Activated T-cell treated with anti-CD3 and anti-CD28 coated beads for 4 hours (primary cell): ENCODE data around the gene TRMT112.
A peak's percentile ranks its signal among the peaks of the same experiment; 100 is the strongest.

Source experiments
- DNase-seq: peaks from one replicate; pipeline ENCODE4 v3.0.0-alpha.2; 2020

TRMT112 gene

GRCh38 chr11:64306563-64306875 is 10.8 kb downstream of the TRMT112 start:
- no peak for DNase-seq

- peak; percentile 62 for DNase-seq
Observed at GRCh38 chr11:64305691-64306562, 11.4 kb downstream of the TRMT112 start.

GRCh38 chr11:64305075-64305690 is 12.2 kb downstream of the TRMT112 start, which contains the start of gene ESRRA:
Gene ESRRA (plus strand): TSS chr11:64305524. CDS start chr11:64307180, 1,656 bp downstream.
- peak; percentile 100 for DNase-seq

GRCh38 chr11:64304316-64305072 is 12.9 kb downstream of the TRMT112 start:
- peak; percentile 94 for DNase-seq

- DNase-seq, result no peak
Observed at GRCh38 chr11:64304032-64304315, 13.4 kb downstream of the TRMT112 start.

GRCh38 chr11:64303109-64304031 is 14.0 kb downstream of the TRMT112 start:
- DNase-seq, result no peak

GRCh38 chr11:64299847-64300648 is 17.3 kb downstream of the TRMT112 start, which contains the start of gene CATSPERZ:
Gene CATSPERZ (plus strand): TSS chr11:64300358. CDS start chr11:64300411, 53 bp downstream.
- no peak for DNase-seq

- DNase-seq, result no peak
Observed at GRCh38 chr11:64298966-64299846, 18.2 kb downstream of the TRMT112 start.

GRCh38 chr11:64297699-64298358 is 19.5 kb downstream of the TRMT112 start:
- DNase-seq, result no peak

- DNase-seq, result no peak
Observed at GRCh38 chr11:64296830-64297698, 20.3 kb downstream of the TRMT112 start.

GRCh38 chr11:64296236-64296635 is 21.1 kb downstream of the TRMT112 start:
- DNase-seq, result no peak

GRCh38 chr11:64295760-64296159 is 21.6 kb downstream of the TRMT112 start:
- DNase-seq, result no peak

GRCh38 chr11:64294774-64295173 is 22.6 kb downstream of the TRMT112 start:
- DNase-seq, result no peak

GRCh38 chr11:64292460-64293254 is 24.7 kb downstream of the TRMT112 start:
- DNase-seq, result no peak

GRCh38 chr11:64291752-64292459 is 25.5 kb downstream of the TRMT112 start:
- no peak for DNase-seq

GRCh38 chr11:64291262-64291751 is 26.1 kb downstream of the TRMT112 start, which contains the start of gene KCNK4:
Gene KCNK4 (plus strand): TSS chr11:64291302. CDS start chr11:64293019, 1,717 bp downstream.
- DNase-seq, result no peak
